GM23338 (cell line): ENCODE results near the gene LRRC8E. TPM values are rescaled to one million over a fixed set of nuclear protein-coding genes. Genes with fewer than 3 reads are reported as not detected.

Source experiments
- ATAC-seq: fragments of 200-7000 bp; cut with Tn5 transposase; 3 replicates; pipeline ENCODE4 v1.9.1; 2020
- DNase-seq: peaks from one replicate; pipeline ENCODE4 v3.0.0-alpha.2; 2015; ENCODE audit warnings: low spot score
- H2AFZ ChIP-seq: fragments of 200-600 bp; sonication (generic); 2 replicates; pipeline ENCODE4 v1.8.0; 2016; ENCODE audit warnings: antibody characterized with exemption, mild to moderate bottlenecking, moderate library complexity
- H3F3A ChIP-seq: fragments of 200-600 bp; sonication (generic); replicated peaks from 2 replicates; pipeline ENCODE4 v1.8.0; 2017; ENCODE audit warnings: antibody characterized with exemption, mixed run types, low read depth
- H3K27ac ChIP-seq: fragments of 200-600 bp; sonication (generic); 2 replicates; pipeline ENCODE4 v1.6.1; 2016; ENCODE audit warnings: low read depth
- H3K27me3 ChIP-seq: fragments of 200-600 bp; sonication (generic); 2 replicates; pipeline ENCODE4 v1.8.0; 2016; ENCODE audit warnings: mild to moderate bottlenecking, mixed run types, moderate library complexity; ENCODE audit not compliant: insufficient read depth
- H3K36me3 ChIP-seq: fragments of 200-600 bp; sonication (generic); 2 replicates; pipeline ENCODE4 v1.8.0; 2016; ENCODE audit warnings: mild to moderate bottlenecking; ENCODE audit not compliant: insufficient read depth
- H3K4me1 ChIP-seq: fragments of 200-600 bp; sonication (generic); 2 replicates; pipeline ENCODE4 v1.8.0; 2016; ENCODE audit warnings: mild to moderate bottlenecking, moderate library complexity; ENCODE audit not compliant: insufficient read depth
- H3K4me2 ChIP-seq: fragments of 200-600 bp; sonication (generic); 2 replicates; pipeline ENCODE4 v1.7.1; 2017; ENCODE audit warnings: mixed run types
- H3K4me3 ChIP-seq: fragments of 200-600 bp; sonication (generic); 2 replicates; pipeline ENCODE4 v1.6.1; 2016; ENCODE audit warnings: mixed run types
- H3K79me2 ChIP-seq: fragments of 200-600 bp; sonication (generic); replicated peaks from 2 replicates; pipeline ENCODE4 v1.8.0; 2017; ENCODE audit warnings: mild to moderate bottlenecking; ENCODE audit not compliant: insufficient read depth
- H3K9me2 ChIP-seq: fragments of 200-600 bp; sonication (generic); 2 replicates; pipeline ENCODE4 v1.8.0; 2017; ENCODE audit not compliant: insufficient read depth
- H4K20me1 ChIP-seq: fragments of 200-600 bp; sonication (generic); replicated peaks from 2 replicates; pipeline ENCODE4 v1.8.0; 2017; ENCODE audit warnings: mild to moderate bottlenecking; ENCODE audit not compliant: insufficient read depth
- H3K27ac Mint-ChIP-seq: 2 replicates; pipeline ENCODE4 v1.8.0; 2020; ENCODE audit warnings: inconsistent platforms, mild to moderate bottlenecking, moderate library complexity, mixed read lengths
- H3K27me3 Mint-ChIP-seq: 3 replicates; pipeline ENCODE4 v1.8.0; 2022; ENCODE audit warnings: low read depth, mild to moderate bottlenecking, moderate library complexity, mixed read lengths, inconsistent platforms; ENCODE audit not compliant: insufficient read depth, poor library complexity
- H3K36me3 Mint-ChIP-seq: 3 replicates; pipeline ENCODE4 v1.8.0; 2021; ENCODE audit warnings: low read depth, mild to moderate bottlenecking, inconsistent platforms, moderate library complexity, mixed read lengths
- H3K4me1 Mint-ChIP-seq: 3 replicates; pipeline ENCODE4 v1.8.0; 2020; ENCODE audit warnings: mild to moderate bottlenecking, inconsistent platforms, mixed read lengths
- H3K4me3 Mint-ChIP-seq: 3 replicates; pipeline ENCODE4 v1.8.0; 2021; ENCODE audit warnings: moderate library complexity, mild to moderate bottlenecking, inconsistent platforms, mixed read lengths
- H3K9me3 Mint-ChIP-seq: 3 replicates; pipeline ENCODE4 v1.8.0; 2020; ENCODE audit warnings: moderate library complexity, mild to moderate bottlenecking, inconsistent platforms, mixed read lengths
- CREB1 ChIP-seq: fragments of 250-450 bp; sonication (Bioruptor Pico); IDR thresholded peaks from 2 replicates; pipeline ENCODE4 v1.5.0; 2020; ENCODE audit warnings: low read depth, mild to moderate bottlenecking, moderate library complexity
- CTCF ChIP-seq, 2 experiments: fragments of 200-600 bp in 1 of 2; sonication (generic) in 1 of 2; conservative IDR thresholded peaks; 2 replicates each; pipeline versions ENCODE4 v1.5.1 to v1.6.1; 2016 to 2017; ENCODE audit warnings: antibody characterized with exemption in 2 of 2, low read depth in 2 of 2, mild to moderate bottlenecking in 2 of 2, moderate library complexity in 1 of 2
- ETS1 ChIP-seq: IDR thresholded peaks from 2 replicates; pipeline ENCODE4 v1.6.1; 2016; ENCODE audit warnings: antibody characterized with exemption
- EZH2 ChIP-seq: fragments of 200-600 bp; sonication (generic); IDR thresholded peaks from one replicate; pipeline ENCODE4 v1.8.0; 2017; ENCODE audit warnings: antibody characterized with exemption, mild to moderate bottlenecking, low read depth; ENCODE audit not compliant: unreplicated experiment
- JUNB ChIP-seq: IDR thresholded peaks from one replicate; pipeline ENCODE4 v1.6.1; 2016; ENCODE audit warnings: antibody characterized with exemption; ENCODE audit not compliant: unreplicated experiment
- NANOG ChIP-seq: IDR thresholded peaks from 2 replicates; pipeline ENCODE4 v1.6.1; 2016; ENCODE audit warnings: antibody characterized with exemption, borderline replicate concordance
- POLR2AphosphoS5 ChIP-seq: IDR thresholded peaks from 2 replicates; pipeline ENCODE4 v1.6.1; 2016; ENCODE audit warnings: antibody characterized with exemption, low read depth
- STAT1 ChIP-seq: IDR thresholded peaks from one replicate; pipeline ENCODE4 v1.6.1; 2016; ENCODE audit warnings: antibody characterized with exemption; ENCODE audit not compliant: unreplicated experiment
- ZNF114 ChIP-seq: fragments of 250-450 bp; sonication (Bioruptor Pico); IDR thresholded peaks from 2 replicates; pipeline ENCODE4 v1.5.0; 2020; ENCODE audit warnings: mild to moderate bottlenecking, moderate library complexity
- ZNF331 ChIP-seq: fragments of 250-450 bp; sonication (Bioruptor Pico); IDR thresholded peaks from 2 replicates; pipeline ENCODE4 v1.5.0; 2020; ENCODE audit warnings: low read depth, mild to moderate bottlenecking, moderate library complexity
- polyA plus RNA-seq: library from polyadenylated mRNA; unstranded; fragments of >200 nt; fragmentation: Nextera tagmentation; extraction: Ambion mirVana; gene quantifications from 2 replicates; pipeline ENCODE4 v1.2.1, GENCODE V29; 2016
- total RNA-seq: library from RNA; depleted of rRNA; stranded (reverse); fragments of >200 nt; shearing (Covaris generic); gene quantifications from 2 replicates; pipeline ENCODE4 v1.2.3, GENCODE V29; 2014
- TF ChIP-seq, protein P1 (sequence below): IDR thresholded peaks from one replicate; pipeline ENCODE4 v1.6.1; 2018; ENCODE audit warnings: antibody characterized with exemption; ENCODE audit not compliant: unreplicated experiment

Gene LRRC8E
- total and polyA plus RNA-seq, 2 experiments from 2014 or later: 0.29 to 4.8 TPM

- TF ChIP-seq, protein P1, sequence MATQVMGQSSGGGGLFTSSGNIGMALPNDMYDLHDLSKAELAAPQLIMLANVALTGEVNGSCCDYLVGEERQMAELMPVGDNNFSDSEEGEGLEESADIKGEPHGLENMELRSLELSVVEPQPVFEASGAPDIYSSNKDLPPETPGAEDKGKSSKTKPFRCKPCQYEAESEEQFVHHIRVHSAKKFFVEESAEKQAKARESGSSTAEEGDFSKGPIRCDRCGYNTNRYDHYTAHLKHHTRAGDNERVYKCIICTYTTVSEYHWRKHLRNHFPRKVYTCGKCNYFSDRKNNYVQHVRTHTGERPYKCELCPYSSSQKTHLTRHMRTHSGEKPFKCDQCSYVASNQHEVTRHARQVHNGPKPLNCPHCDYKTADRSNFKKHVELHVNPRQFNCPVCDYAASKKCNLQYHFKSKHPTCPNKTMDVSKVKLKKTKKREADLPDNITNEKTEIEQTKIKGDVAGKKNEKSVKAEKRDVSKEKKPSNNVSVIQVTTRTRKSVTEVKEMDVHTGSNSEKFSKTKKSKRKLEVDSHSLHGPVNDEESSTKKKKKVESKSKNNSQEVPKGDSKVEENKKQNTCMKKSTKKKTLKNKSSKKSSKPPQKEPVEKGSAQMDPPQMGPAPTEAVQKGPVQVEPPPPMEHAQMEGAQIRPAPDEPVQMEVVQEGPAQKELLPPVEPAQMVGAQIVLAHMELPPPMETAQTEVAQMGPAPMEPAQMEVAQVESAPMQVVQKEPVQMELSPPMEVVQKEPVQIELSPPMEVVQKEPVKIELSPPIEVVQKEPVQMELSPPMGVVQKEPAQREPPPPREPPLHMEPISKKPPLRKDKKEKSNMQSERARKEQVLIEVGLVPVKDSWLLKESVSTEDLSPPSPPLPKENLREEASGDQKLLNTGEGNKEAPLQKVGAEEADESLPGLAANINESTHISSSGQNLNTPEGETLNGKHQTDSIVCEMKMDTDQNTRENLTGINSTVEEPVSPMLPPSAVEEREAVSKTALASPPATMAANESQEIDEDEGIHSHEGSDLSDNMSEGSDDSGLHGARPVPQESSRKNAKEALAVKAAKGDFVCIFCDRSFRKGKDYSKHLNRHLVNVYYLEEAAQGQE: no peak
- no peak for TF ChIP-seq NANOG
- TF ChIP-seq JUNB: no peak
- TF ChIP-seq CREB1 (CRISPR knock-in tag): no peak
- TF ChIP-seq ETS1: no peak
- TF ChIP-seq EZH2: no peak
- TF ChIP-seq CTCF (conservative IDR thresholded peaks at IDR 0.05; ENCODE audit: low read depth in 2 of 2): no peak
- TF ChIP-seq ZNF114 (CRISPR knock-in tag): no peak
- TF ChIP-seq POLR2AphosphoS5: no peak
- no peak for TF ChIP-seq STAT1
- no peak for TF ChIP-seq ZNF331 (CRISPR knock-in tag)
These were observed 10.7 kb downstream of the LRRC8E start (continued) for GRCh38 chr19:7898967-7899366.

DNA sequence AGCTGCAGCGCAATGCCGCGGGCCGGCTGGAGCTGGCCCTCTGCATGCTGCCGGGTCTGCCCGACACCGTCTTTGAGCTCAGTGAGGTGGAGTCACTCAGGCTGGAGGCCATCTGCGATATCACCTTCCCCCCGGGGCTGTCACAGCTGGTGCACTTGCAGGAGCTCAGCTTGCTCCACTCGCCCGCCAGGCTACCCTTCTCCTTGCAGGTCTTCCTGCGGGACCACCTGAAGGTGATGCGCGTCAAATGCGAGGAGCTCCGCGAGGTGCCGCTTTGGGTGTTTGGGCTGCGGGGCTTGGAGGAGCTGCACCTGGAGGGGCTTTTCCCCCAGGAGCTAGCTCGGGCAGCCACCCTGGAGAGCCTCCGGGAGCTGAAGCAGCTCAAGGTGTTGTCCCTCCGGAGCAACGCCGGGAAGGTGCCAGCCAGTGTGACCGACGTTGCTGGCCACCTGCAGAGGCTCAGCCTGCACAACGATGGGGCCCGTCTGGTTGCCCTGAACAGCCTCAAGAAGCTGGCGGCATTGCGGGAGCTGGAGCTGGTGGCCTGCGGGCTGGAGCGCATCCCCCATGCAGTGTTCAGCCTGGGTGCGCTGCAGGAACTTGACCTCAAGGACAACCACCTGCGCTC is 11.6 kb downstream of the LRRC8E start:
- Mint-ChIP-seq H3K36me3 (peaks cover 14% of the 10 kb centered on the region; the same call in 2 of the 3 replicates), H3K27ac (no peak overlapping the region), H3K4me1 (peaks cover 12% of the 10 kb centered on the region), H3K27me3 (peaks cover 23% of the 10 kb centered on the region), H3K4me3 (no peak overlapping the region), H3K9me3 (peaks cover 6% of the 10 kb centered on the region; the same call in 1 of the 3 replicates)
- Histone ChIP-seq H3K79me2 (peaks cover 5% of the 10 kb centered on the region), H3K27me3 (no peaks in the 10 kb centered on the region), H3K9me2 (no peaks in the 10 kb centered on the region), H3K36me3 (no peaks in the 10 kb centered on the region), H3F3A (peaks cover 6% of the 10 kb centered on the region; the same call in 1 of the 2 replicates), H3K4me1 (peaks cover 9% of the 10 kb centered on the region), H4K20me1 (no peaks in the 10 kb centered on the region; the same call in 1 of the 2 replicates), H3K4me3 (no peak overlapping the region), H2AFZ (no peak overlapping the region), H3K27ac (no peak overlapping the region), H3K4me2 (no peak overlapping the region)
- ATAC-seq (no peak), DNase-seq (no peak)
- TF ChIP-seq EZH2 (no peak), ZNF114 (CRISPR knock-in tag) (no peak), CTCF (conservative IDR thresholded peaks at IDR 0.05; ENCODE audit: low read depth in 2 of 2) (no peak)
